GM19035 (cell line): ENCODE measurements around the gene TMA7.

ENCODE experiments used
- ATAC-seq: cut with Tn5 transposase; IDR thresholded peaks from one replicate; pipeline ENCODE4 v1.9.1; 2021; ENCODE audit not compliant: unreplicated experiment

Gene TMA7

DNA sequence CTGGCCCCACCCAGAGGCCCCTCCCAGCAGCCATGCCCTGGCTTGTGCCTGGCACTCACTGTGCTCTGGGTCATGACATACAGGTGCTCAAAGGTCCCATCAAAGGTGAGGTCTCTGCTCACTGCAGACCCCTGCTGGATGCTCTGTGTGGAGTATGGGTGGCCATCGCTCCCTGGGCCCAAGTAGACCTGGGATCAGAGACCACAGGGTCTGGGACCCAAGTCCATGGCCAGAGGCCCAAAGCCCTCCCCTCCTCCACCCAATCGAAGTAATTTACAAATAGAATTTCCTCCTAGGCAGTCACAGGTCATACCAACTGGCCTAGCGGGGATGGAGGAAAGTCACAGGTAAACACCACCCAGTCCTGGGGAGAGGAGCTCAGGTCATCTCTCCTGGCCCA lies 17.8 kb upstream of the TMA7 start:
- ATAC-seq, result no peak

DNA sequence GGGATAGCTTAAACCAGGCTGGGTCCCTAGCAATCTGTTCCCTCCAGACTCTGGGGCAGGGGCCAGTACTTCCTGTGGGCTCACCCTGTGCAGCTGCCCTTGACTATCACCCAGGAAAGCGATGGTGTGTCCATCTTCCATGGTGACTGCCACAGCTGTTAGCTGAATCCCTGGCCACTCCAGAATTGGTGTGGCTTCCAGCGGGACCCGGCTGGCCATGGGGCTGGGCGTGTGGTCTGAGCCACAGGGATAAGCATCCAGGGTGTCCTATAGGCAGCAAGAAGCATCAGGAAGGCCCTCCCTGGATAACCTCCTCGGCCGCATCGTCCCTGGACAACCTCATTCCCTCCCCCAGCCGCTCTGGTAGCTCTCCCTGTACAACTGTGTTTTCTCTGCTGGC lies 17.4 kb upstream of the TMA7 start:
- ATAC-seq, result no peak

DNA sequence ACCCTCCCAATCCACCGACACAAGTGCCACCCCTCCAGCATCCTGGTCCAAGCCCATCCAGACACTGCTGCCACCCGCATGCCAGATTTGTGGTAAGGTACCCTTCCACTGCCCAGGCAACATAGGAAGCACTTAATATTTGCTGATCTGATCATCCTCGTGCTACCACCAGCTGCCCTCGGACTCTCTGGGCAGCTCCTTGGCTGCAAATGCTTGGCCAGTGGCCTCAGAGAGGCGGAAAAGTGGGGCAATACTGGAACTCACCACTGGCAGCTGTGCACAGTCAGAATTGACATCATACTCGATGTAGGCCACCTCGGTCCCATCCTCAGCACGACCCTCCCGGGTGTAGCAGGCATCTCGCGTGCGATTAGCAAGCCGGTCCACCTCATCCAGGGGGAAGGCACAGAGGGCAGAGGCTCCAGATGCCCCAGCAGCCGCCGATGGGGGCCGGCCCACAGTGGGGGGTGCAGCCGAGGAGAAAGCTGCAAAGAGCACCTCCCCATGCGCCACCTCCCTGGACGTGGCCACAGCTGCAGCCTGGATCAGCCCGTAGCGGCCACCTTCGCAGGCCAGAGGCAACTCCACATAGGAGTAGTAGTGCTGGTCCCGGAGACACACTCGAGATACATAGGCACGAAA lies 16.7 kb upstream of the TMA7 start:
- ATAC-seq, result no peak

DNA sequence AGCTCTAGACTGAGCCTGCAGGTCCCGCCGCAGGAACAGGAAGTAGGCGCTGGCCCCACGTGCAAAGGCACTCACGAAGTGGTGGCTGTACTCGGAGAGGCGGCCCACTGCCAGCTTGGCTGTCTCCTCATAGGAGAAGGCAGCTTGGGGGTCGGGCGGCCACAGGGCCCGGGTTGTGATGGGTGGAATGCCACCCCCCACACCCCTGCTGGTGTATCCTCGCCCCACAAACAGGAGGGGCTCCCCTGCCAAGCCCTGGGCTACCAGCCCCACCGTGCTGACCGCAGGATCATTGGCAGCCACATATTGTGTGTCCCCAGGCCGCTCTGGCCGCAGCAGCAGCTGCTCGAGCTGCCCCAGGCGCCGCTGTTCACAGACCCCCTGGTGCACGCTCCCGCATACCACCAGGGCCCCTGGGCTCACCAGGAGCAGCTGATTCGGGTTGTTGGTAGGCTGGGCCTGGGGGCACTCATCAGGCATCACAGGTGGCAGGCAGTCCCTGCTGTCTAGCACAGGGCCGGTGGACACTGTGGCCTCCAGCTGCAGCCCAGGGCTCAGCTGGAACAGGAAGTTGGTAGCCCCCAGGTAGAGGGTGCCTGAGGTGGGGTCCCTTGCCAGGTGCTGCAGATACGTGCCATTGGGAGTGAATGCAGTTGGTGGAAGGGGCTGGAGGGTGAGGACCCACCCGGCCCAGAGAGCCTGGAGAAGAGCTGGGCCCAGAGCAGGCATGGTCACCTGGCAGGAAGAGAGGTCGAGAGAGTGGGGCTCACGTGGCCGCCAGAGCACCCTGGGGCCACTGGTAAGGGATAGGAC lies 16.0 kb upstream of the TMA7 start:
- no peak for ATAC-seq

DNA sequence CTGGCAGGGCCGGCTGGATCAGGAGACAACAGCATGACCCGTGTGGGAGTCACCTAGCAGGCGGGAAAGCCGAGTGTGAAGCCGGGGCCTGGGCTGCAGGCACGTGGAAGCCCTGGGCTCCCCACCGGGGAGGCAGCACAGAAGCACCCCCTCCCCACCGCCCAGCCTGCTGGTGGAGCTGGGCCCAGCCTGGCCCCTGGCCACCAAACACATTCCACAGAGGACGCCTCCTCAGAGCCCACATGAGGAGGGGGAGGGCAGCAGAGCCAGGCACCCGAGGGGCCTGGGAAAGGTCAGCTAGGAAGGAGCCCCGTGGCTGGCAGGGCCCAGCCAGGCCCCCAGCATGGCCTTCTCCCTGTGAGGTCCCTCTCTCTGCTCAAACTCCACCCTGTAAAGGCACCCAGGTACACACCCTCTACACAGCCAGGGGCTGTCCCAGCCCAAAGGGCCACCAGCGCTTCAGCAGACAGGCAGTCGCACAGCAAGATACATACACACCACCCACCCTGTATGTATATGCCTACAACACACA lies 14.7 kb upstream of the TMA7 start:
- ATAC-seq, result no peak

DNA sequence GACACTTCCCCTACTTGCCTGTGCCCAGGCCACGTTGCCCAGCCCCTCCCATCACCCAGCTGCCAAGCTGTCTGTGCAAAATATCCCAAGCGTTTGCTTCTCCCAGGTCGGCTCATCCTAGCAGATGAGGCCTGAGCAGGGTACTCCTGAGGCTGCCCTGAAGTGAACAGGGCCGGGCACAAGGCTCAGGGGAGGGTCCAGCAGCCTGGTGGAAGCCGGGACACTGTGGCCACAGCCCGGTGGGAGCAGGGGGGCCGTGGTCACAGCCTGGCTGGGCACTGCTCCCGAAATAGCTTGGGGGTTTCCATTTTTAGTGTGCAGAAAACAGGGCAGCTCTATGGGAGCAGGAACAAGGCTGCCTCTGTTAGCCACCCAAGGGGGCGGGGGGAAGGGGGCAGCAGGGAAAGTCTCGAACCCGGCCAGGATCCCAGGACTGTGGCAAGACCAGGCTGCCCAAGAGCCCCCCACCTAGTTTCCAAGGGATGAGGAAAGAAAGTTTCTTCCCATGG lies 13.6 kb upstream of the TMA7 start:
- no peak for ATAC-seq

DNA sequence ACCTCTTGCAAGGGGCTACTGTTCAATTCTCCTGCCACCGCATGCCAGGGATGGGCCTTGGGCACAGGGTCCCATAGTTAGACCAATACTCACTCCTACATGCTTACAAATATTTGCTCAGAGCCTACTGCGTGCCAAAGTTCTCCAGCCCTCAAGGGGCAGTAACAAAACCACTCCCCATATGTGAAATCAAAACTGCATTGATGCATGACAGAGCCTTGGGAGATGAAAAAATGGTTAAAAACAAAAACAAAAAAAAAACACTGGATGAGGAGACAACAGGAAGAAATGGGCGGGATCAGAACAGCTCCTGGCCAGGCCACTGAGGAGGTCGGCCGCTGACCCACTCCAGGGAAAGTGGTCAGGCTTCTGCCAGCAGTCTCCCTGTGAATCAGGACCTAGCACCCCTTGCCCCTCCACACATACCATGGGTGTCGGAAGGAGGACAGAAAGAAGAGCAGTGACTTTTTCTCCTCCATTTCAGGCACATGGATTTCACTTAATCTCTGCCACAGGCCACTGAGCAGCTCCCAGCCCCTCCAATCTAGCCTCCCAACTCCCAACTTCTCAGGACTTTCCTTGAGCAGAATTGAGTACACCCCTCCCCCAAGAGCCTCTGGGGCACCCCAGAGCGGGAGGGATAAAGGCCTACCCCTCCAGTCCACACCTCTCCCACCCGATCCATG lies 13.0 kb upstream of the TMA7 start:
- ATAC-seq, result no peak

DNA sequence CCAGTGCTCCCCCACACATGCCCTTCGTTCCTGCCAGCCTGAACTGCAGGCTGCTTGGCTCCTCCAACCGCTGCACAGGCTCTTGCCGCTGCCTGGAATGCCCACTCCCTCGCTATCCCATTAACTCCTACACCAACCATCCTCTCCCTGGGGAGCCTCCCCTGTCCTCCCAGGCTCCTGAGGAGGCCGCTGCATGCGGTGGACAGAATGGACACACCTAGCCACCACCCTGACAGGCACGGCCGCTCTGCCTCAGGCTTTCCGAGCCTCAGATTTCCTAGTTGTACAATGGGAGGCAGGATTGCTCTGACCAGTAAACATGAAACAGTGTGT lies 12.5 kb upstream of the TMA7 start:
- no peak for ATAC-seq

DNA sequence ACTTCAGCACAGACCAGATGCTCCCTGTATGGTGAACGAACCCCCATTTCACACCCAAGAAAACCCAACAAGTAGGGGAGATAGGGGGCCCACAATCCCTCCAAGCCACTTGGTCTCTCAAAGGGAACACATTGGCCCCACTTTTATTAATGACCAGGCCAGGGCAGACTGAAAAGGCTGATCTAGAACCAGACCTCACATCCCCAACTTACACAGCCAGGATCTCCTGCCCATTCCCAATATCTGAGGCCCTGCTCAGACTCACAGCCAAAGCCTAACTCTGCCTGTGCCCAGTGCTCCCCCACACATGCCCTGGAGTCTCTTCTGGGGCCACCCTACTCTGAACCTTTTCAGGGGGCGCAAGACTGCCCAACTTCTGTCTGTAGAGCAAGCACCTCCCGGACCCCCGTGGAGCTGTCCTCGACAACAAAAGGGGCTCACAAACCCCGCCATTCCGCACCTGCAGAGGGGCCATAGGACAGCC lies 11.9 kb upstream of the TMA7 start:
- no peak for ATAC-seq

DNA sequence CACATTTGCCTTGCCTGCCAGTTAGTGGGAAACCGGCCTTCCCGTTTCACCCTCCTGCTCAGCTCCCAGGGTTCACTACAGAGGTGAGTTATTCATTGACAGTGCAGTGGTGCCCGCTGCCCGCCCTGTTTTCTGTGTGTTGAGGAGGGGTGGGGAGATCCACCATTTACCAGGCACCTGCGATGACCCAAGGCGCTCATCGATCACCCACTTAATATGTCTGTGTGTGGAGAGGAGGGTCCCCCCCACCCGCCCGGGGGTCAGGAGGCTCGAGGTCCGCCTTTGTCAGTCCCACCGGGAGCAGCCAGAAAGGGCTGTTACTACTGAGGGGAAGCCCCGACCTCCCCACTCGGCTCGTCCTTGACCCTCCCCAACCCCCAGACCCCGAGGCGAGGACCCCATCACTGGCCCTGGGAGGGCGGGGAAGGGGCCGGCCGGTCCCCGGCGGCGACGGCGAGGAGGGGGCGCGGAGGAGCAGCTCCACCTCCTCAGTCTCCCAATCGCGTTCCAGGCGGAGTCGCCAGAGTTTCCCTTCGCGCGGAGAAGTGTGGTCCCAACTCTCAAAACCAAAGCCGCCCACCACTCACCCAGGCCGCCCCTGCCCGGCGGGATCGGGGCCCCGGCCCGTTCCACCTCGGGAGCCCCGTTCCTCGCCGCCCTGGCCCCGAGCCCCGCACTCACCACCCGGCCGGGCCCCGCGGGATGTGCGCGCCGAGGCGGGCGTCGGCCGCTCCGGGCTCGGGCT lies 11.3 kb upstream of the TMA7 start:
- ATAC-seq, result no peak

DNA sequence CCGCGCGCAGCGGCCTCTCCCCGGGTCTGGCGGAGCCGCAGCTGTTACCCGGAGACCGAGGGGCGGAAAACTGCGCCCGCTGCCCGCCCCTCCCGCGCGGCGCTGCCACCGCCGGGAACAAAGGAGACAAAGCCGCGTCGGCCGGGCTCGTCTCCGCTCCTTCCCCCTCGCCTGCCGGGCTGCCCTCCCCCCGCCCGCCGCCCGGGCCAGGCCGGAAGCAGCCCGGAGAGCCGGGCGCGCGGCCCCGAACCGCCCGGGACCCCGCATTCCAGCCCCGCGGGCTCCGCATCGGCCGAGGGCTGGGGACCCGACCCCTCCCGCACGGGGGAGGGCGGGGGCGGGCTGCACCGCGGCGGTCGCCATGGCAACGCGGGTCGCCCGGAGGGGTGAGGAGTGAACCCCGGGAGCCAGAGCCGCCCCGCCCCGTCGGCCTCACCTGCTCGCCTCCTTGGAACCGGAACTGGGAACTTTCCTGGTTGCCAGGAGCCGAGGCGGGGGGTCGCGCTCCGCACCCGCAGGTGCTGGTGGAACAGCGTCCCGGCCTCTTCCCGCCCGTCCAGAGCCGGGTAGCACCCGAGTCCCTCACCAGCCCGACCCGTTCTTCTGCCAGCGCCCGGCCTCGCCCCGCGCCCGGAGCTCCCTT lies 10.6 kb upstream of the TMA7 start:
- ATAC-seq, result no peak

DNA sequence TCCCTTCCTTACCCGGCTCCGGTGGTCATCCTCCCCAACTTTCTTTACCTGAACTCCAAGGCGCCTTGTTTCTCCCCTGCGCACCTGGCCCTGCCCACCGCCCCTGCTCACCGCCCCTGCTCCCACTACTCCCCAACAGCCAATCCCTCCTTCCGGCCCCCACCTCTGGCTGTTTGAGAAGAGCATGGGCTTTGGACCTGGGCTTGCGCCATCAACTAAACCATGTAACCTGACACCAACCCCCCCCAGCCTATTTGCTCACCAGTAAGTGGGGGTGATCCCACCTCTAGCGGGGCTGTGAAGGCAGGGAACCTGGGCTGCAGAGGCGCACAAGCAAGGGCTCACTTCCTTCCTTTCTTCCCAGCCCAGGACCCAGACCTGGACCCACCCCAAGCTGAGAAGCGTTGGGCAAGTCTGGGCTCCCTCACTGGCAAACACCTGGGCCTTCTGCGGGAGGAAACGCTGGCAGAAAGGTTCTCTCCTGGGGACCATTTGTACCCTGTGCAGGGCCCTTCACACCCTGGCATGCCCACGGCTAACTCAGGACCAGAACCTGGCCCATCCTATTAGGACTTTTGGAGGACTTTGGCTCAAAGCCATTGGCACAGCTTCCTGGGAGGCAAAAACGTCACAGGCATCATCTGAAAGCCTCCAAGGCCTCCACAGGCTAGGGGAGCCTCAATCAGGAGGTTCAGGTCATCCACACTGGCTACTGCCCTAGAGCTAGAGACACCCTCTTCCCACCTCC lies 9.9 kb upstream of the TMA7 start, which contains the start of gene PLXNB1:
PLXNB1 (minus strand) TSS at position 127 of the 748 bp plus-strand sequence. CDS start 5,475 bp downstream, outside the sequence.
- no peak for ATAC-seq

DNA sequence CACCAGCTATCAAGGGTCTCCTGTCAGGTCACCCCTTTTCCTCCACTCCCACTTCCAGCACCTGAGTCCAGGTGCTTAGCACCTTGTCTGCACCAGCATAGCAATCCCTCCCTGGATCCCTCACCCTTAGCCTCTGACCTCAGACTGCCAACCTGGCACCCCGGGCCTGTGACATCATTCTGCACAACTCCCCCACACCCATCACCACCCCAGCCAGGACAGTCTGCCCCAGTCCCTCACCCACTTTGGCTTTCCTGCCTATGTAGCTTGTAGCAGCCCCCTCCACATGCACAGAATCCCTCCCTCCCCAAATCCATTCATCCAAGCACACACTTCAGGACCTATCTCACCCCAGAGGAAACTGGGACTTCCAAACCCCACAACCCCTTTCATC lies 9.4 kb upstream of the TMA7 start:
- no peak for ATAC-seq

DNA sequence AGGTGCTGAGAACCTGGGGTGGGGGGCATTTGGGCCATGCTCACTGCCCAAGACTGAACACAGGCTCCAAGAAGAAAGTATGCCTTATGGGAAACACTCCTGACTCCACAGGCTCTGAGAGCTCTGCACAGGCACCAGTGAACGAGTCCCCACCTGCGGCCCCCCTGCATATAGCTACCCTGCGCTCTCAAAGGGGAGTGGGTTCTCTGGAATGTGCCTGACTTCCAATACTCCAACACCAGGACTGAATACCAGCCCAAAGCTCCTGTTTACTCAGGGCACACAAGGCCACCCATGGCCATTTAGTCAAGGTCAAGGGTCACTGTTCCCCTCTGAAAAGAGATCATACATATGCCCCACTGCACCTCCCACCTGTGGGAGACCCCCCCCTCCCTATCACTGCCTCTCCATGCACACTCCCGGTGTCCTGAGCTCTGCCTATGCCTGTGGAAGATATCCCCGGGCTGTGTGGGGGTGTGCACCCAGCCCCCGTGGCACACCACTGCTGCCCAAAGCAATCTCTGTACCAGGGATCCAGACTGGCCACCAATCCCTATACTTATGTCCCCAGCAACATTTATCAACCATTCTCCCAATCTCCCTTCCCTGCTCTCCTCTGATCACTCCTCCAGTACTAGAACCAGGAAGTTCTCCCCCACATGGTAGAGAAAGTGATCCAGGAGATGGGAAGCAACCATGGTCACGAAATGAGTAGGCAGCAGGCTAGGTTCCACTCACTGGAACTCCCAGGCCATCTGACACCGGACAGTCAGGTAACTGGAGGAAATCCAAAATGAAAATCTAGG lies 8.6 kb upstream of the TMA7 start:
- no peak for ATAC-seq

DNA sequence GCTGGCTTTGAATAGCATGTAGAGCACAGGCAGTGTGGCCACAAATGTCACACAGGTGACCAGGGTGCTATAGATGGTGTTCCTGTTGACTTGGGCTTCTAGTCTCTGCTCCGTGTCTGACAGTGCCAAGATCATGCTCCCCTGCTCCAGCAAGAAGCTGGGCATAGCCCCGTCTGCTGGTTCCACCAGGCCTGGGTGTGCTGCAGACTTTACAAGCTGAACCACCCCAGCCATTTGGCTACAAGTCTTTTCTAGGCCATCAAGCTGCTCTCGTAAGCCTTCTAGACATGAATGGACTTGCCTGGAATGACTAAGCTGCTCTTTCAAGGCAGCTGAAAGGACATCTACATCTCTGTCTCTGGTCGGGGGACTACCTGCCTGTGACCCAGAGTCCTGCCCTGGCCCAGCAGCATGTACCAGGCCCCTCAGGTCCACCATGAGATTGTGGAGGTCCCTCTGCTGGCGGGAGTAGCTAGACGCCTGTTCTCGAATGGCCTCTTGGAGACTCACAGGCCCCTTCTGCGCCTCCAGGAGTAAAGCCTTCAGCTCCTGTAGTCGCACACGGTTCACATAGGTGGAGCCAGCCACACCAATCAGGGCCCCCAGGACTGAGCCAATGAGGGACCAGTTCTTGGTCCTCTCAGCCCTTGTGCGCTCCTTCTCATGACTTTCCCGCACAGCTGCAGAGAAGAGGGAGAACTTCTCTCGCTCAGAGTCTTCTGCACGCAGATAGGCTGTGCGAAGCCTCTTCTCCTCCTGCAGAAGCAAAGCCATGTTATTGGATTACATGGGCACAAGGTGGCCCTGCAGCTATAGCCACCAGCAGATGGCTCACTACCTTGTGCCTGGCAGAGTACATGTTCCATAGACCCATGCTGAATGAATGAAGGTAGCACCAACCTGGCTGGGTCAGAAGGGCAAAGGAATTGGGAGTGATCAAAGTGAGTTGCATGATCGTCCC lies 7.4 kb upstream of the TMA7 start:
- no peak for ATAC-seq

DNA sequence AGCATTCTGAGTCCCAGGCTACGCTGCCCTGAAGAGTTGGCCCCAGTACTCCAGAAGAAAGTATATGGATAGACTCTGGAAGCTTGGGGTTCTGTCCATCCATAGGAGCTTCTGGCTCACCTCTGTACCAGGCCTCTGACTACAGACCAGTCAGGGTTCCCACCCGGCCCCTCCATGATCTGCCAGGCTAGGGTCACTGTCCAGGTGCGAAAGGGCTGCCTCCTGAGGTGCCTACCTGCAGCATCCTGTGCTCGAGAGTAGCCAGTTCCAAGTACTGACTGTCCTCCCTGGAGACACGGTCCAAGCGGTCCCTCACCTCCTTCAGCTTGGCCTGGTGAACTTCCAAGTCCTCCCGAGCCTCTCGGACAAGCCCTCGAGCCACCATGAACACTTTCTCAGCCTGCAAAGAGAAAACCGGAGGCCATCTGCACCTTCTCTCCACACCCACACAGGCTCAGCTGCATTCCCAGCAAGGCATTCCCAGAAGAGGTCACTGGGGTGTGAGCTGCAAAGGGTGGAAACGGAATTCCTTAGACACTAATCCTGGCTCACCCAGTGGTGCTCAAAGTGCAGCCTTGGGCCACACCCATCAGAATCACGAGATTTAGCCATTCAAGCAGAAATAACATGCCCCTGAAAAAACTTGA lies 6.5 kb upstream of the TMA7 start:
- ATAC-seq, result no peak

DNA sequence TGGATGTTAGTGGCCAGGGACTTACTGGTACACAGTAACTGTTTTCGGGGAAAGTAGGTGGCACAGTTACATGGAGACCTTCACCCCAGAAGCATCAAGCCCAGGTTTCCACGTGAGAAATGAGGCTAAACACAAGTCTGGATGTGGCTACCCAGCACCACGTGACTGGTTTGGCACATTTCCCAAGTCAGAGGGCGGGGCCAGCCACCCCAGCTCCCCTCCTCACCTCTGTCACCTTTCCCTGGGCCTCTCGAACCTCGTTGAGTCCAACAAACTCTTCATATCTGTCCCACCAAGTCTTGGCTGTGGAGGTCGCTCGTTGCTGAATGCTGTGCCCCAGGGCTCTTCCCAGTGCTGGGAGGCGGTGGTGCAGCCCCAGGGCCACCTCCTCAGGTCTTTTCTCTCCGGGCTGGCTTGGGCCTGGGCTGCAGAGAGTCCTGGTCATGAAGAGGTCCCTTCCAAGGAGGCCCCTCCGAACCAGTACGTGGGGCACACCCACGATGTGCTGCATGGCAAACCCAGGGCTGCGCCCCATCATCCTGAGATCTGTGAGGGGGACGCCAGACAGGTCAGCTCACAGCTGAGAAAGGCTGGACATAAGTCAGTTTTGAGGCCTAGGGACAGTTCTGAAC lies 5.3 kb upstream of the TMA7 start:
- ATAC-seq, result no peak
